Measurements from ENCODE around the gene PHF13.
A peak's percentile ranks its signal among the peaks of the same experiment; 100 is the strongest.

PHF13 gene

GRCh38 chr1:6601923-6602668, 11.4 kb upstream of the PHF13 start:
- no peak for DNase-seq (ENCODE audit: low read depth)

- DNase-seq (ENCODE audit: low read depth): peak; percentile 82
Measured at GRCh38 chr1:6602669-6603237, 10.8 kb upstream of the PHF13 start, which contains the start of gene KLHL21. Gene KLHL21 (minus strand): TSS chr1:6602869. CDS start chr1:6602817, 52 bp downstream.

GRCh38 chr1:6603238-6603914, 10.2 kb upstream of the PHF13 start:
- DNase-seq (ENCODE audit: low read depth): no peak

GRCh38 chr1:6603915-6604558, 9.5 kb upstream of the PHF13 start:
- DNase-seq (ENCODE audit: low read depth): no peak

GRCh38 chr1:6612641-6613360, 730 bp upstream of the PHF13 start:
- DNase-seq (ENCODE audit: low read depth): no peak

- peak; percentile 54 for DNase-seq (ENCODE audit: low read depth)
Measured at GRCh38 chr1:6614019-6614928, 743 bp downstream of the PHF13 start.

- DNase-seq (ENCODE audit: low read depth): no peak
Measured at GRCh38 chr1:6614929-6615785, 1.6 kb downstream of the PHF13 start.

GRCh38 chr1:6619045-6619444, 5.5 kb downstream of the PHF13 start:
- no peak for DNase-seq (ENCODE audit: low read depth)

GRCh38 chr1:6621429-6622391, 8.2 kb downstream of the PHF13 start:
- DNase-seq (ENCODE audit: low read depth): no peak

GRCh38 chr1:6622396-6623152, 9.0 kb downstream of the PHF13 start:
- no peak for DNase-seq (ENCODE audit: low read depth)

- DNase-seq (ENCODE audit: low read depth): no peak
Measured at GRCh38 chr1:6623269-6623965, 9.9 kb downstream of the PHF13 start.

- peak; percentile 59 for DNase-seq (ENCODE audit: low read depth)
Measured at GRCh38 chr1:6624710-6625583, 11.4 kb downstream of the PHF13 start, which contains the start of gene THAP3. Gene THAP3 (plus strand): TSS chr1:6624868. CDS start chr1:6625219, 351 bp downstream.

GRCh38 chr1:6625584-6626149, 12.1 kb downstream of the PHF13 start:
- DNase-seq (ENCODE audit: low read depth): no peak

GRCh38 chr1:6627031-6627430, 13.5 kb downstream of the PHF13 start:
- DNase-seq (ENCODE audit: low read depth): no peak

GRCh38 chr1:6627841-6628545, 14.5 kb downstream of the PHF13 start:
- DNase-seq (ENCODE audit: low read depth): no peak
